Sigmoid colon (tissue), 7 donors: Measurements from ENCODE around the gene CTNNA2. TPM values are rescaled to one million over a fixed set of nuclear protein-coding genes. Genes with fewer than 3 reads are reported as not detected.

Experiments used
- DNase-seq: peaks from one replicate; pipeline ENCODE4 v3.0.0-alpha.2; 2019
- H3K27ac ChIP-seq, 4 donors: fragments of 200-600 bp; sonication (generic); one replicate each; pipeline ENCODE4 v1.5.1; 2016 to 2019; ENCODE audit warnings: mild to moderate bottlenecking in 1 of 4
- H3K27me3 ChIP-seq, 3 donors: fragments of 200-600 bp; sonication (generic); one replicate each; pipeline ENCODE4 v1.5.1; 2019; ENCODE audit warnings: mild to moderate bottlenecking in 1 of 3
- H3K36me3 ChIP-seq, 4 donors: fragments of 200-600 bp; sonication (generic); one replicate each; pipeline ENCODE4 v1.5.1; 2016 to 2019
- H3K4me1 ChIP-seq, 4 donors: fragments of 200-600 bp; sonication (generic); one replicate each; pipeline ENCODE4 v1.5.1; 2017 to 2019
- H3K4me3 ChIP-seq, 4 donors: fragments of 200-600 bp; sonication (generic); one replicate each; pipeline ENCODE4 v1.5.1; 2017 to 2019; ENCODE audit warnings: mild to moderate bottlenecking in 2 of 4, moderate library complexity in 1 of 4
- H3K9me3 ChIP-seq, 4 donors: fragments of 200-600 bp in 3 of 4; sonication (generic) in 3 of 4; one replicate each; pipeline versions ENCODE4 v1.5.1 to v1.6.1; 2013 to 2019
- CTCF ChIP-seq, 4 experiments: fragments of 450-650 bp in 3 of 4; fragments of 200-600 bp in 1 of 4; IDR thresholded peaks; one replicate each; pipeline ENCODE4 v1.5.1; 2016 to 2019; ENCODE audit warnings: antibody characterized with exemption in 4 of 4, mild to moderate bottlenecking in 3 of 4, moderate library complexity in 2 of 4
- EP300 ChIP-seq, 4 donors: sonication (generic); formaldehyde crosslinking; IDR thresholded peaks; one replicate each; pipeline ENCODE4 v1.6.1; 2017; ENCODE audit warnings: antibody characterized with exemption in 4 of 4
- POLR2A ChIP-seq, 2 donors: fragments of 450-650 bp; IDR thresholded peaks; one replicate each; pipeline ENCODE4 v1.6.1; 2016; ENCODE audit warnings: antibody characterized with exemption in 2 of 2, mild to moderate bottlenecking in 2 of 2, moderate library complexity in 2 of 2
- POLR2AphosphoS5 ChIP-seq, 4 donors: sonication (generic); formaldehyde crosslinking; IDR thresholded peaks; one replicate each; pipeline ENCODE4 v1.6.1; 2017; ENCODE audit warnings: antibody characterized with exemption in 4 of 4
- WGBS, 2 donors: extraction: QIAGEN DNeasy Blood & Tissue Kit; methylation state at CpG; one replicate each; pipeline ENCODE4 v1.1.7; 2013; 5-methylcytosine and 5-hydroxymethylcytosine counted together
- intact Hi-C: fragments of 100-400 bp; cut with DNase I; formaldehyde crosslinking; loops from one replicate; pipeline ENCODE4 v1.15.1; 2023
- polyA plus RNA-seq, 3 donors: library from polyadenylated mRNA; stranded (reverse); fragments of 200-250 nt; gene quantifications; one replicate each; pipeline ENCODE4 v1.2.3, GENCODE V29; 2013
- total RNA-seq, 4 donors: library from RNA; depleted of rRNA; stranded (reverse); fragments of >200 nt; gene quantifications; one replicate each; pipeline ENCODE4 v1.1.0, GENCODE V29; 2016
- donor health status: healthy with polysubstance abuse.
- donor health status: Bipolar disorder and iron deficiency.
- donor health status: healthy.

The CTNNA2 gene
- total and polyA plus RNA-seq, 7 donors = 1.4 to 8.6 (median 3.8) TPM; not detected in 2

- intact Hi-C loops = no loop called here
- no peaks in the 10 kb centered on the region for H3K4me1 ChIP-seq
- H3K4me3 ChIP-seq = no peak overlapping the region
- no peaks in the 10 kb centered on the region for H3K9me3 ChIP-seq
- TF ChIP-seq POLR2A (IDR thresholded peaks at IDR 0.05) = no peak
- no peak for TF ChIP-seq CTCF (IDR thresholded peaks at IDR 0.05)
- TF ChIP-seq EP300 (IDR thresholded peaks at IDR 0.05) = no peak
- no peak for TF ChIP-seq POLR2AphosphoS5 (IDR thresholded peaks at IDR 0.05)
- no peak for DNase-seq
- no peaks in the 10 kb centered on the region for H3K36me3 ChIP-seq
- no peaks in the 10 kb centered on the region for H3K27me3 ChIP-seq
- H3K27ac ChIP-seq = no peak overlapping the region
These were observed 91.9 kb downstream of the CTNNA2 start for GRCh38 chr2:79604748-79605147.

- Histone ChIP-seq H3K27ac (no peak overlapping the region), H3K27me3 (no peaks in the 10 kb centered on the region), H3K4me3 (no peak overlapping the region), H3K9me3 (no peaks in the 10 kb centered on the region), H3K4me1 (no peaks in the 10 kb centered on the region), H3K36me3 (no peaks in the 10 kb centered on the region)
- WGBS, 2 donors = 27 to 54% methylated on average over 9 of the region's 9 CpGs
- no peak for DNase-seq
- intact Hi-C loops = no loop called here
- TF ChIP-seq CTCF (IDR thresholded peaks at IDR 0.05) (no peak), POLR2A (IDR thresholded peaks at IDR 0.05) (no peak), EP300 (IDR thresholded peaks at IDR 0.05) (no peak), POLR2AphosphoS5 (IDR thresholded peaks at IDR 0.05) (no peak)
These were observed 98.7 kb downstream of the CTNNA2 start for GRCh38 chr2:79611448-79612016.

GRCh38 chr2:79612999-79613398, 100.1 kb downstream of the CTNNA2 start:
- WGBS, 2 donors = 49 to 51% methylated on average over 6 of the region's 6 CpGs
- H3K9me3 ChIP-seq = no peaks in the 10 kb centered on the region
- intact Hi-C loops = no loop called here

DNA sequence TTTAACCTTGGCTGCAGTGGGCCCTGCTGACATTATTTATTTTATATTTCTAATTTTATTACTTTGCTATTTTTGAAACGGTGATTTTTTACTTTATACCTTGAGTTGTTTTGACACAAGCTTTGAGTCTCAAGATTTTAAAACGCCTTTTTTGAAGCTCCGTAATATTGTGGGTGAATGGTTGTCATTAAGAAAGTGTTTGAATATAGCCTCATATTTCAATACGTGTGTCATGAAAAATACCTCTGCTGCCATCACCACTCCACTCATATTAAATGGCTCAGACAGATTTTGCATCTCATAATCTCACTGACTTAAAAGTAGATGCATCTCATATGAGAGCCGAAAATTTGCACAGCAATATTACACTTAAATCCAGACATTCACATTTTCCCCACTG, 106.6 kb downstream of the CTNNA2 start:
- H3K4me3 ChIP-seq = no peak overlapping the region

More at GRCh38 chr2:79612999-79613398, 100.1 kb downstream of the CTNNA2 start:
- TF ChIP-seq POLR2A (IDR thresholded peaks at IDR 0.05) (no peak), POLR2AphosphoS5 (IDR thresholded peaks at IDR 0.05) (no peak), EP300 (IDR thresholded peaks at IDR 0.05) (no peak), CTCF (IDR thresholded peaks at IDR 0.05) (no peak)
- Histone ChIP-seq H3K27me3 (no peaks in the 10 kb centered on the region), H3K4me3 (no peak overlapping the region), H3K27ac (no peak overlapping the region), H3K36me3 (no peaks in the 10 kb centered on the region), H3K4me1 (no peaks in the 10 kb centered on the region)
- no peak for DNase-seq

More for the DNA sequence above, 106.6 kb downstream of the CTNNA2 start:
- Histone ChIP-seq H3K4me1 (no peaks in the 10 kb centered on the region), H3K36me3 (no peaks in the 10 kb centered on the region), H3K9me3 (no peaks in the 10 kb centered on the region), H3K27ac (no peak overlapping the region), H3K27me3 (no peaks in the 10 kb centered on the region)
- no peak for DNase-seq
- TF ChIP-seq POLR2A (IDR thresholded peaks at IDR 0.05) (no peak), CTCF (IDR thresholded peaks at IDR 0.05) (no peak), POLR2AphosphoS5 (IDR thresholded peaks at IDR 0.05) (no peak), EP300 (IDR thresholded peaks at IDR 0.05) (no peak)
- intact Hi-C loops = no loop called here
- WGBS, 2 donors = 88 to 90% methylated on average over 5 of the region's 5 CpGs
